ENCODE measurements around the gene TCF7L2.
A peak's percentile ranks its signal among the peaks of the same experiment; 100 is the strongest.

Gene TCF7L2

DNA sequence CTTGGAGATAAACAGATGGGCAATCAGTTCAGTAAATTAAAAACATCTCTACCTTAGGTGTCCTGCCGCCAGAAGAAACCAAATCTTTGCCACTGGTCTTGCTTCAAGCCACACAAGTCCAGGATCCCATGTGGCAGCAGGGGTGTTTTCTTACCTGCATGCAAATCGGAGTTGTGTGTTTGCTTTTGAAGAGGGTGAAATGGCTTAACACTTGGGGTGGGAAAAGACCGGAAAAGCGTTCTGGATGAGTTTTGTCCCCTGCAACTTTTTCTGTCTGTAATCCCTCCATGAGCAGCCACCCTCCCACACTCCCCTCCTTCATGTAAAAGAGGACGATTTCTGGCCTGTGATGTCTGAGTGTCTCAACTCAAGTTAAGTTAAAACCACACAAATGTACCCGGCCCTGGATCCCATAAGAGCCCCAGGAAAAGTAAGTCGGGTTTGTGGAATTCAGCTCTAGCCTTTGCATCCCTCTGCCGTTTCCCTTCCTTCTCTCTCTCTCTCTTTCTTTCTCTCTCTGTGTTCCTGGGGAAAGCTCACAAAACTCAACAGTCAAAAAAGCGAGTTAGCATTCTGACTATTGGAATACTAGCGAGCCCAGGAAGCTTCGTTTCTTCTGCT, 178.5 kb downstream of the TCF7L2 start:
- Histone ChIP-seq H3K9me3 (ENCODE audit: insufficient read depth, low read length) (no peaks in the 10 kb centered on the region), H3K4me1 (ENCODE audit: insufficient read depth, insufficient read length) (peaks cover 9% of the 10 kb centered on the region), H3K9ac (ENCODE audit: insufficient read length, low read depth) (no peak overlapping the region), H3K36me3 (ENCODE audit: insufficient read depth, insufficient read length, low read length) (no peaks in the 10 kb centered on the region), H3K4me3 (ENCODE audit: insufficient read length, low read depth) (no peak overlapping the region), H3K27me3 (ENCODE audit: insufficient read depth, insufficient read length) (no peaks in the 10 kb centered on the region)
- TF ChIP-seq SUZ12 (IDR thresholded peaks at IDR 0.05; ENCODE audit: extremely low read depth, insufficient read depth, insufficient read length) (no peak), YY1 (IDR thresholded peaks at IDR 0.05; ENCODE audit: insufficient read depth, insufficient read length) (no peak), ZNF274 (IDR thresholded peaks at IDR 0.05; ENCODE audit: low read depth, low read length) (no peak)
- DNase-seq (ENCODE audit: low read depth, low spot score) = no peak

DNA sequence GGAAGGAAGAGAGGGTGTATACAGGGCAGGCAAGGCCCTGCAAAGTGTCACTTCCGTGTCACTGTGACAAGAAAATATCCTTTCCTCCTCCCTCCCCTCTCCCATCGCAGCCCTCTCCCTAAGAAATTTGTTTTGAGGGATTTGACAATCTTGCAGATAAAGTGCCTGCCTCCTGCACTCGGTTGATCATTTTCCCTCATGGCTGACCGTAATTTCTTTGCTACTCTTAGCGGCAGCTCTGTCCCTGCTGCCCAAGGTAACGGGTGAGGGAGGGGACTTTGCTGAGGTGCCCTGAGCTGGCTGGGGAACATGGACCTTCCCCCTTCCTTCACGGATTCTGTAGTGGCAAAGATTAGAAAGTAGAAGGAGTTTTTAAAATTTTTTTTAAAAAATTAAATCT, 179.1 kb downstream of the TCF7L2 start:
- no peaks in the 10 kb centered on the region for H3K36me3 ChIP-seq (ENCODE audit: insufficient read depth, insufficient read length, low read length)
- TF ChIP-seq SUZ12 (IDR thresholded peaks at IDR 0.05; ENCODE audit: extremely low read depth, insufficient read depth, insufficient read length) (no peak), YY1 (IDR thresholded peaks at IDR 0.05; ENCODE audit: insufficient read depth, insufficient read length) (no peak)

DNA sequence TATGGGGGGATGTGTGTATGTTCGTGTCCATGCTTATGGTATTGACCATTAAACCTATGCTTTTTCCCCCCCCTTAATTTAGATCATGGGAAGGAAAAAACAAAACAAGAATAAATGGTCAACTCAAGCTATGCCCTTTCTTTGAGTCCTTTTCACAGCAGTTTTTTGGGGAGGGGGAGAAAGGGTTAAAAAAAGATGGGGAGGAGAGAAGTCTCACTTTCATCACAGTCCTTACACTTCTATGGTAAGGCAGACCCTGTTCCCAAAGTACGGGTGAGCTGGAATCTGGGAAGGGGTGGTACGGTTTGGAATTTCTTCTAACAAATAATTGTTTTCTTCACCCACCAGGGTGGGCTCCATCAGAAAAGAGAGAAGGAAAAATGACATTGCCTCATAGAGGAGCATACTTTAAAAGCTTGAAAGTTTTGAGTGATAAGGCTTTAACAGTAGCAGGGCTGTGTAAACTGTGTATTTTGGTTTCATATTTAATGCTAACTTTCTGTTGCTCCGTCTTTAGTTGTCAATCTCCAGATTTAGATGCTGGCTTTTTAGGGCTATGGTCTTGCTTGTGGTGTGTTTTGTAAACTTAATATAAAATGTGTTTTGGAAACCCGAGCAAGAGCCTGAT, 180.1 kb downstream of the TCF7L2 start:
- no peak for DNase-seq (ENCODE audit: low read depth, low spot score)
- peaks cover 18% of the 10 kb centered on the region for H3K4me1 ChIP-seq (ENCODE audit: insufficient read depth, insufficient read length)
- no peaks in the 10 kb centered on the region for H3K27me3 ChIP-seq (ENCODE audit: insufficient read depth, insufficient read length)
- no peak overlapping the region for H3K4me3 ChIP-seq (ENCODE audit: insufficient read length, low read depth)
- H3K9me3 ChIP-seq (ENCODE audit: insufficient read depth, low read length) = no peaks in the 10 kb centered on the region
- TF ChIP-seq YY1 (IDR thresholded peaks at IDR 0.05; ENCODE audit: insufficient read depth, insufficient read length) (no peak), SUZ12 (IDR thresholded peaks at IDR 0.05; ENCODE audit: extremely low read depth, insufficient read depth, insufficient read length) (no peak), ZNF274 (IDR thresholded peaks at IDR 0.05; ENCODE audit: low read depth, low read length) (no peak)
- H3K36me3 ChIP-seq (ENCODE audit: insufficient read depth, insufficient read length, low read length) = no peaks in the 10 kb centered on the region
- H3K9ac ChIP-seq (ENCODE audit: insufficient read length, low read depth) = no peak overlapping the region

More for the DNA sequence above, 179.1 kb downstream of the TCF7L2 start:
- Histone ChIP-seq H3K4me3 (ENCODE audit: insufficient read length, low read depth) (no peak overlapping the region), H3K27me3 (ENCODE audit: insufficient read depth, insufficient read length) (no peaks in the 10 kb centered on the region), H3K9me3 (ENCODE audit: insufficient read depth, low read length) (no peaks in the 10 kb centered on the region), H3K9ac (ENCODE audit: insufficient read length, low read depth) (peak overlapping the region; percentile 17), H3K4me1 (ENCODE audit: insufficient read depth, insufficient read length) (peaks cover 10% of the 10 kb centered on the region)
- no peak for DNase-seq (ENCODE audit: low read depth, low spot score)

DNA sequence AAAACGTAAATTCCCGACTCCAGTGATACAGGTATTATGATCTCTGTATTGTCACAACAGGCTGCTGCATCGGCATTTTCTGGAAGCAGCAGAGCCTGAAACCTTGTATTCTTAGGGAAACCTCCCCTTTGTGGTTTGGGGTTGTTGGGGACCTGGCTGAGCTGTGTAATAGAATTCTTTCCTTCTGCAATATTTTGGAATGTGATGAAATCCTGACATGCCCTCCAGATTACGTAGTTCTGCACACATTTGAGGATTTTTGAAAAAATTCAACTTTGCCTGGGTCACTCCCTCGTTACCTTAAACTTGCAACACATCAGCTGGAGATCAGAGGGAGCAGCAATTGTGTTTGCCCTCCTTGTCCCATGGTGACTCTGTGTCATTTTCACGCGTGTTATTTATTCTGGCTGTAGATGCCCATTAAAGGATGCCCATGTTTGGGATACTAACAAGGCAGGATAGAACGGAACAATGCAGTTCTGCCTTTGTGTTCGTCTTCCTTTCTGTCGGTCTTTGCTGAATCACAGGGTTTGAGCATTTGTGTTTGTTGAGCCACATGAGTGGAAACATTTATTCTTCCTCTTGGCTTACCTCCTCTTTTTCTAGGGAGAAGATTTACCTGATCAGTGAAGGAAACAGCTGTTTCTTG, 181.7 kb downstream of the TCF7L2 start:
- peaks cover 23% of the 10 kb centered on the region for H3K4me1 ChIP-seq (ENCODE audit: insufficient read depth, insufficient read length)
- no peak overlapping the region for H3K9ac ChIP-seq (ENCODE audit: insufficient read length, low read depth)
- no peaks in the 10 kb centered on the region for H3K9me3 ChIP-seq (ENCODE audit: insufficient read depth, low read length)
- TF ChIP-seq SUZ12 (IDR thresholded peaks at IDR 0.05; ENCODE audit: extremely low read depth, insufficient read depth, insufficient read length) (no peak), YY1 (IDR thresholded peaks at IDR 0.05; ENCODE audit: insufficient read depth, insufficient read length) (no peak), ZNF274 (IDR thresholded peaks at IDR 0.05; ENCODE audit: low read depth, low read length) (no peak)
- no peaks in the 10 kb centered on the region for H3K36me3 ChIP-seq (ENCODE audit: insufficient read depth, insufficient read length, low read length)
- DNase-seq (ENCODE audit: low read depth, low spot score) = no peak
- H3K27me3 ChIP-seq (ENCODE audit: insufficient read depth, insufficient read length) = no peaks in the 10 kb centered on the region
- no peak overlapping the region for H3K4me3 ChIP-seq (ENCODE audit: insufficient read length, low read depth)

DNA sequence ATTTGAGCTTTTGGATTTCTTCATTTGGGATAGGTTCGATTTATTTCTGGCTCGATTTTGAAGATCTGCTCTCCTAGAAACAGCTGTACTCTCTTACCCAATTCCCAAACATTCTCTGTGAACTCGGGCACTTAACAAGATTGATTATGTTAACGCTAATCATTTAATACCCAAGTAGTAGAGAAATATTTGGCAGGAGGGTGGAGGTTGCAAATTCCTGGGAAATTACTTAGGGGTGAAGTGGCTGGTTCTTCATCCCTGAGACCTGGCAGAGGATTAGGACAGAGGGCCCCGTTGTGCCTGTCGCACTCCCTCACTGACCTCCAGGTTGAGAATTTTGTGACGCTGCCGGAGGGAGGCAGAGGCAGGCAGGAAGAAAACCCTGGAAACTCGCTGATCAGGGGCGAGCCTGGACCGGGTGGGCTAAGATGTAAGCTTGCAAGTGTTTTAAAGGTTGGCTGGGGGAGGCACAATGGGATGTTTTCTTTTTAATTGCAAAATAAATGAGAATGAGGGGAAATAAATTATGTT, 182.6 kb downstream of the TCF7L2 start:
- Histone ChIP-seq H3K9ac (ENCODE audit: insufficient read length, low read depth) (peak overlapping the region; percentile 25), H3K4me3 (ENCODE audit: insufficient read length, low read depth) (no peak overlapping the region), H3K4me1 (ENCODE audit: insufficient read depth, insufficient read length) (peaks cover 23% of the 10 kb centered on the region), H3K27me3 (ENCODE audit: insufficient read depth, insufficient read length) (no peaks in the 10 kb centered on the region), H3K9me3 (ENCODE audit: insufficient read depth, low read length) (no peaks in the 10 kb centered on the region), H3K36me3 (ENCODE audit: insufficient read depth, insufficient read length, low read length) (no peaks in the 10 kb centered on the region)
- no peak for DNase-seq (ENCODE audit: low read depth, low spot score)
- TF ChIP-seq YY1 (IDR thresholded peaks at IDR 0.05; ENCODE audit: insufficient read depth, insufficient read length) = no peak
- no peak for TF ChIP-seq ZNF274 (IDR thresholded peaks at IDR 0.05; ENCODE audit: low read depth, low read length)
- TF ChIP-seq SUZ12 (IDR thresholded peaks at IDR 0.05; ENCODE audit: extremely low read depth, insufficient read depth, insufficient read length) = no peak

DNA sequence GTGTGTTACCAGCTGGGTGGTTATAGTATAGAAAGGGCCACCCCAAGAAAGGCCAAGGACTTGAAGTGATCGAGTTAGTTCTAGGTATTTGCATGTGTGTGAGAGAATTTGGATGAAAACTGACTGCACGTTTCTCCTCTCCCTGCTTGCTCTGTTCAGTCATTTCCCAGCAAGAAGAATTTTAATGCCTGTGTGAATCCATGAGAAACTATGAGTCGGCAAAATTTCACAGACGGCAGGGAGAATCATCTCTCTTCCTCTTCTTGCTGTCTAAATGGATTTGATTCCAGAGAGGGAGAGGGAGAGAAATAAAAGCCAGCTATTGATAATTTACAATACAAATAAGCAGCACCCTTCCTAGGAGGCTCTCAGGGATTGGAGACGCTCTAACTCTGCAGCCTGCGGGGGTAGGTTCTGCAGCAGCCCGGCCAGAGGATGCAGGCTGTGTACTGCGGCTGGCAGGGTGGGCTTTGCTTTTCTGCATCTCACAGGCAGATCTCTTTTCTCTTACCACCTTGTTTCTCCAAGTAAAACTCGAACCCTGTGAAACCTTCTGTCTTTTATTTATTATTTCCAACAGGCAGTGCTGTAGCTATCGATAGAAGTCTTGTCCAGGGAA, 183.6 kb downstream of the TCF7L2 start:
- no peaks in the 10 kb centered on the region for H3K36me3 ChIP-seq (ENCODE audit: insufficient read depth, insufficient read length, low read length)
- no peaks in the 10 kb centered on the region for H3K27me3 ChIP-seq (ENCODE audit: insufficient read depth, insufficient read length)
- H3K4me1 ChIP-seq (ENCODE audit: insufficient read depth, insufficient read length) = peaks cover 20% of the 10 kb centered on the region
- DNase-seq (ENCODE audit: low read depth, low spot score) = no peak
- no peak overlapping the region for H3K4me3 ChIP-seq (ENCODE audit: insufficient read length, low read depth)
- no peaks in the 10 kb centered on the region for H3K9me3 ChIP-seq (ENCODE audit: insufficient read depth, low read length)
- TF ChIP-seq SUZ12 (IDR thresholded peaks at IDR 0.05; ENCODE audit: extremely low read depth, insufficient read depth, insufficient read length) = no peak
- TF ChIP-seq ZNF274 (IDR thresholded peaks at IDR 0.05; ENCODE audit: low read depth, low read length) = no peak
- no peak for TF ChIP-seq YY1 (IDR thresholded peaks at IDR 0.05; ENCODE audit: insufficient read depth, insufficient read length)
- no peak overlapping the region for H3K9ac ChIP-seq (ENCODE audit: insufficient read length, low read depth)

DNA sequence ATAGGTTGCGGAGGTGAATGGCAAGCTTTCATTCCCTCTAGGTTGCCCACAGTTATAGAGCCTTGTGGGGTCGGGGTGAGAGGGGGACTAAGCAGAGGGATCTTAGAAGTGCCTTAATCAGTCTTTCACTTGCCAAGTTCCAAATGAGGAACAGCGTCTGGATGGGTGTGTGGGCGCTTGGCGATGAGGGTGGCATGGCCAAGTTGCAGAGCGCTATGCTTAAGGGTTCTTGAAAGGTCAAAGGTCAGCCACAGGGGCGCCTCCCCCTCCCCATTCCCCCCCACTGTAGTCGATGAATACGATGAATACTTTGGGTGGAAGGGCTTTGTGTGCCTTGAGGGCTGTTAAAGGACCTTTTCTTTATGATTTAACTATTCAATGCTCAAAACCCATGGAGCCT, 185.0 kb downstream of the TCF7L2 start:
- peaks cover 18% of the 10 kb centered on the region for H3K4me1 ChIP-seq (ENCODE audit: insufficient read depth, insufficient read length)
- no peak overlapping the region for H3K4me3 ChIP-seq (ENCODE audit: insufficient read length, low read depth)
- H3K36me3 ChIP-seq (ENCODE audit: insufficient read depth, insufficient read length, low read length) = no peaks in the 10 kb centered on the region
- no peaks in the 10 kb centered on the region for H3K9me3 ChIP-seq (ENCODE audit: insufficient read depth, low read length)
- H3K9ac ChIP-seq (ENCODE audit: insufficient read length, low read depth) = no peak overlapping the region
- peak; percentile 52 for DNase-seq (ENCODE audit: low read depth, low spot score)
- H3K27me3 ChIP-seq (ENCODE audit: insufficient read depth, insufficient read length) = no peaks in the 10 kb centered on the region
- TF ChIP-seq YY1 (IDR thresholded peaks at IDR 0.05; ENCODE audit: insufficient read depth, insufficient read length) (no peak), SUZ12 (IDR thresholded peaks at IDR 0.05; ENCODE audit: extremely low read depth, insufficient read depth, insufficient read length) (no peak), ZNF274 (IDR thresholded peaks at IDR 0.05; ENCODE audit: low read depth, low read length) (no peak)

All from NT2/D1 (cell line).